HG03066 (cell line): Measurements from ENCODE around the gene LRP3.
"Not testable (repeated sequence)": the region's sequence is repeated elsewhere in the genome, so short reads cannot be mapped to it uniquely, and the experiment has no call there.

Experiments used
- ATAC-seq: cut with Tn5 transposase; IDR thresholded peaks from one replicate; pipeline ENCODE4 v1.9.1; 2021; ENCODE audit warnings: low read depth; ENCODE audit not compliant: unreplicated experiment

Gene LRP3

DNA sequence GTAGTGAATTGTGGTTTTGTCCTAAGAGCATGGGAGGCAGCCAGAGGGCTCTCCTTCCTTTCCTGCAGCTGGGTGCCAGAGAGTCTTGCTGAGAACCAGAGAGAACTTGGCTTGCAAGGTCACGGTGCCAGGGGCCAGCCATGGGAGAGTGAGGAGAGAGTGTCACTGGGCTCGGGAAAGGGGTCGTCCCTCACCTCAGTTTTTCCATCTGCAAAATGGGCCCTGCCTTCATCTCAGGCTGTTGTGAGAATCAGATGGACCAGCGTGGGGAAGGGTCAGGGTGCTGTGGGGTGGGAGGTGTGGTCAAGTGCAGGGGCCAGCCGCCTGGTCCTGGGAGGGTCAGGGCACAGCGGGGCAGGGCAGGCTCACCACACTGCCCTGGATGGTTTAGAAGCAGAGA, 7.3 kb downstream of the LRP3 start:
- no peak for ATAC-seq

- ATAC-seq: no peak
These were observed 7.9 kb downstream of the LRP3 start for GRCh38 chr19:33201886-33202545.

DNA sequence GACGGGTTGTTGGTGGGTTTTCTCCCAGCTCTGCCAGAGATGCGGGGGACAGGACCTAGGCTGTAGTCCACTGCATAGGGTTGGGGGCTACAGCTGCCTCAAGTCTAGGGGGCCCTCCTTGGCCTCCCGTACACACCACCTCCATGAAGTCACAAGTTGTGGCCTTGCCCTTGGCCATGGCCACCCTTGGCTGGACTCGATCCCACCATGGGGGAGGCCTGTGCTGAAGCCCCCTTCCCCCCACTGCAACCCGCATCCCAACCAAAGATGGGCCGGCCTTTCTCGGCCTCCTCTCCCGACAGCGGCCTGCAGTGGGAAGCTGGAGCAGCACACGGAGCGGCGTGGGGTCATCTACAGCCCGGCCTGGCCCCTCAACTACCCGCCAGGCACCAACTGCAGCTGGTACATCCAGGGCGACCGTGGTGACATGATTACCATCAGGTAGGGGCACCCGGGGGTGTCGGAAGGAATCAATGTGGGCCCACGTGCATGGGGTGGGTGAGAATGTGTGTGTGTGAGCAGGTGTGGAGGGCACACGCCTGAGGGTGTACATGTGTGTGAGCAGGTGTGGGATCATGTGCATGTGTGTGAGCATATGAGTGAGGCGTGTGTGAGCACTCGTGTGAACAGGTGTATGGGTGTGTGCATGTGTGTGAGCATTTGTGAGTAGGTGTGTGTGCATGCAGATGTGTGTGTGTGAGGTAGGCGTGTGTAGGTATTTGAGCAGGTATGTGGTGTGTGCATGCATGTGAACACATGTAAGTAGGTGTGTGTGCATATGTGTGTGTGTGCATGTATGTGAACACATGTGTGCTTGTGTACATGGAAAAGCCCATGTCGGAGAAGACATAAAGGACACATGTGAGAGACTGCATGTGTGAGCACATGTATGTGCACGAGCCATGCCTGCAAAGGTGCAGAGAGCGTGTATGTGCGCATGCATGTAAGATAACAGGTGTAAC, 8.7 kb downstream of the LRP3 start:
- ATAC-seq: no peak

DNA sequence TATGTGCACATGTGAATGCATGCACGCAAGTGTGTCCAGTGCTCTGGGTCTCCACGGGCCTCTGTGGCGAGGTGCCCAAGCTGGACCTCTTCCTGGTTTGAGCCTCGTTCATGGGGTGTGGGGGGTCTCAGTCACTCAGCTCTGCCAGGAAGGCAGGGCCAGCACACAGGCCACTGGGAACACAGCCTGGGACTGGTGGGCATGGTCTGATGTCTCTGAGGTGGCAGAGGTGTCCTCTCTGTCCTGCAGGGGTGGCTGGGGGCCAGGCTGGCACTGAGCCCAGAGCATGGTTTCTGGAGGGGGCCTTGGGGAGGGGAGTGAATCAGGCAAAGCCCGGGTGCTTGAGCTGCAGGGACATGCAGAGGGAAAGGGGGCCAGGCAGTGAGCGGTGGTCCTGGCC, 9.4 kb downstream of the LRP3 start:
- no peak for ATAC-seq

GRCh38 chr19:33204136-33204973, 10.2 kb downstream of the LRP3 start:
- no peak for ATAC-seq

GRCh38 chr19:33205110-33205509, 11.0 kb downstream of the LRP3 start:
- no peak for ATAC-seq

DNA sequence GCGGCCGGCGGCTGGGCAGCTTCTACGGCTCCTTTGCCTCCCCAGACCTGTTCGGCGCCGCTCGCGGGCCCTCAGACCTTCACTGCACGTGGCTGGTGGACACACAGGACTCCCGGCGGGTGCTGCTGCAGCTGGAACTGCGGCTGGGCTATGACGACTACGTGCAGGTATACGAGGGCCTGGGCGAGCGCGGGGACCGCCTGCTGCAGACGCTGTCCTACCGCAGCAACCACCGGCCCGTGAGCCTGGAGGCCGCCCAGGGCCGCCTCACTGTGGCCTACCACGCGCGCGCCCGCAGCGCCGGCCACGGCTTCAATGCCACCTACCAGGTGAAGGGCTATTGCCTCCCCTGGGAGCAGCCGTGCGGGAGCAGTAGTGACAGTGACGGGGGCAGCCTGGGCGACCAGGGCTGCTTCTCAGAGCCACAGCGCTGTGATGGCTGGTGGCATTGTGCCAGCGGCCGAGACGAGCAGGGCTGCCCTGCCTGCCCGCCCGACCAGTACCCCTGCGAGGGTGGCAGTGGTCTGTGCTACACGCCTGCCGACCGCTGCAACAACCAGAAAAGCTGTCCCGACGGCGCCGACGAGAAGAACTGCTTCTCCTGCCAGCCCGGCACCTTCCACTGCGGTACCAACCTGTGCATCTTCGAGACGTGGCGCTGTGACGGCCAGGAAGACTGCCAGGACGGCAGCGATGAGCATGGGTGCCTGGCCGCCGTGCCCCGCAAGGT, 11.6 kb downstream of the LRP3 start:
- no peak for ATAC-seq

DNA sequence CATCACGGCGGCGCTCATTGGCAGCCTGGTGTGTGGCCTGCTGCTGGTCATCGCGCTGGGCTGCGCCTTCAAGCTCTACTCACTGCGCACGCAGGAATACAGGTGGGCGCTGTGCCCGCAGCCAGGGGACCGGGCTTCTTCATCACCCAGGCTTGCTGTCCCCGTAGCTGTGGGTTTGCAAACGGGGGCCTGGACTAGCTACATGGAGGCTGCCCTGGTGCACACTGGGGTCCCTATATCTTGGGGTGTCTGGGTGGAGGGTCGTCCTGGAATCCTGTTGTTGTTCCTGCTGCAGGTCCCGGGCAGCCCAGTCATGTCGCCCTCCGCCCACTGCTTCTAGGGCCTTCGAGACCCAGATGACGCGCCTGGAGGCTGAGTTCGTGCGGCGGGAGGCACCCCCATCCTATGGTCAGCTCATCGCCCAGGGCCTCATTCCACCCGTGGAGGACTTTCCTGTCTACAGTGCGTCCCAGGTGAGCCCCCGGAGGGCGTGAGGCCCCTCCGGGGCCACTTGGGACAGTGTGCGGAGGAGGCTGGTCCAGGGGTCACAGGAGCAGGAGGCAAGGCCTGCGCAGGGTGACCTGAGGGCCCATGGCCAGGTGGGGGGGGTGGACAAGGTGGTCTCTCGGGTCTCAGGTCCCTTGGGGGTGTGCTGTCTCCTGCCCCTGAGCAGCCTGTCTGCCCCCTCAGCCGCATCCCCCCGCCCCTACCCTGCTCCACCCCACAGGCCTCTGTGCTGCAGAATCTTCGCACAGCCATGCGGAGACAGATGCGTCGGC, 12.3 kb downstream of the LRP3 start:
- ATAC-seq: no peak

- no peak for ATAC-seq
These were observed 13.0 kb downstream of the LRP3 start for GRCh38 chr19:33207040-33207620.

DNA sequence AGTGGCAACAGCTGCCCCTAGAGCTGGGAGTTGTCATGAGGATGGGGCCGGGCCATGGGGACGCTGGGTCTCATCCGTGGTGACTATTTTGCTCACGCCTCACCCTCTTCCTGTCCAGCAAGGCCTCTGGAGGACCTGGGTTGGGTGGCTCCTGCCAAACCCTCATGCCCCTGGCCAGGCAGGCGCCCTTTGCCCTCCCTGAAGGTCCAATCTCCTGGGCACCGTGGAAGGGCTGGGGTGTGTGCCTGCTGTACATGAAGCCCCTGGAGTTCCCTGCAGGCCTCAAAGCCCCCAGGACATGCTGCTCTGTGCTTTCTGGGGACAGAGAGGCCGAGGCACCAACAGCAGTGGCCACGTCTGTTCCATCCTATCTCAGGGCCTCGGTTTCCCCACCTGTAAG, 13.8 kb downstream of the LRP3 start:
- no peak for ATAC-seq

GRCh38 chr19:33208371-33208895, 14.3 kb downstream of the LRP3 start:
- ATAC-seq: no peak

GRCh38 chr19:33208904-33209849, 15.0 kb downstream of the LRP3 start:
- no peak for ATAC-seq

GRCh38 chr19:33209850-33210230, 15.7 kb downstream of the LRP3 start:
- not testable (repeated sequence) for ATAC-seq

DNA sequence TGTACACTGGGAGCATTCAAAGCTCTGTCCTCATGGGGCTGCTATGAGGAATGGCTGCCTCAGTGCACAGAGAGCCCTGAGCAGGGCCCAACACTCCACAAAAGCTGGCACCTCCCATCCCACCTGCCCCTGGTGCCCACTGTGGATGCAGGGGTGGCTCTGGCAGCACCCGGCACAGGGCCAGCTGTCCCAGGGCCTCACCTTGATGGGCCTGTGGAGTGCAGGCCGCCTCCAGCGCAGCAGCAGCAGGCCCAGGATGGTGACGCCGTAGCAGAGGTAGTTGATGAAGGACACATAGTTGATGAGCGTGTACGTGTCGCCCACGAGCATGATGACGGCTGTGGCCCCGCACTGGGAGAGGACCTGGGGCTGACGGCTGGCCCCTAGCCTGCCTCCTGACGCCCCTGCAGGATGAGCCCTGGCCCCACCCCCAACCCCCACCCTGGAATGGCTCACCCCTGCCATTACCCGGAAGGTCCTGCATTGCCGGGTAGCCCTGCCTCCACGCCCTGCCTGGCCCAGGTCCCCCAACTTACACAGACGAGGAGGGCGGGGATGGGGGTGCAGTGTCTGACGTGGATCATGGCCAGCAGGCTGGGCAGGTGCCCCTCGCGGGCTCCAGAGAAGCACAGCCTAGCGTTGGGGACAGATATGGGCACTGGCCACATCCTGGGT, 16.3 kb downstream of the LRP3 start:
- ATAC-seq: no peak

DNA sequence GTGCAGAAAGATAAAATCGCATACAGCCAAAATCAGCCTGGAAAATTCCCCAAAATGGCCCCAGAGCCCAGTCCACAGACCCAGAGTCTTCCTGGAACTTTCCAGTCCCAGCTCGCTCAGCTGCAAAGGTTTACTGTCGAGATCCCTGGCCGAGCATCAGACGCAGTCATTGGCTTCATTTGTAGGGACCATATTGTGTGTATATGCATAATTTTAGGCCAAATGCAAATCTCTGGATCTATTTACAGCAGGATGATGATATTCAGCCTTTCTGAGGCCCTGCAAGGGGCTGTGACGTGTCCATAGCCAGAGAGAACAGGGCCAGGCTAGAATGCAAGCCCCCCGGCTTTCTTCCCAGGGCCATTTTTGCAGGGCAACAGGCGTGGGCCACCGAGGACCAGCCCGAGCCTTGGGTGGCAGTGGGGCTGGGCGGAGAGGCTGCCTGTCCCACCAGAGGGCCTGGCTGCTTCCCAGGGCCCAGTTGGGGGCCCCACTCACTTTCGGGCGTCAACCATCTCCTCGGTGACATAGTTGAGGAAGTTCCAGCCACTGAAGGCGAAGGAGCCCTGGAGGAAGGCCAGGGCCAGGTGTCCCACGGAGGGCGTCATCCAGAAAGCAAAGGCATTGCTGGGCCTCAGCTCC, 17.8 kb downstream of the LRP3 start:
- no peak for ATAC-seq

DNA sequence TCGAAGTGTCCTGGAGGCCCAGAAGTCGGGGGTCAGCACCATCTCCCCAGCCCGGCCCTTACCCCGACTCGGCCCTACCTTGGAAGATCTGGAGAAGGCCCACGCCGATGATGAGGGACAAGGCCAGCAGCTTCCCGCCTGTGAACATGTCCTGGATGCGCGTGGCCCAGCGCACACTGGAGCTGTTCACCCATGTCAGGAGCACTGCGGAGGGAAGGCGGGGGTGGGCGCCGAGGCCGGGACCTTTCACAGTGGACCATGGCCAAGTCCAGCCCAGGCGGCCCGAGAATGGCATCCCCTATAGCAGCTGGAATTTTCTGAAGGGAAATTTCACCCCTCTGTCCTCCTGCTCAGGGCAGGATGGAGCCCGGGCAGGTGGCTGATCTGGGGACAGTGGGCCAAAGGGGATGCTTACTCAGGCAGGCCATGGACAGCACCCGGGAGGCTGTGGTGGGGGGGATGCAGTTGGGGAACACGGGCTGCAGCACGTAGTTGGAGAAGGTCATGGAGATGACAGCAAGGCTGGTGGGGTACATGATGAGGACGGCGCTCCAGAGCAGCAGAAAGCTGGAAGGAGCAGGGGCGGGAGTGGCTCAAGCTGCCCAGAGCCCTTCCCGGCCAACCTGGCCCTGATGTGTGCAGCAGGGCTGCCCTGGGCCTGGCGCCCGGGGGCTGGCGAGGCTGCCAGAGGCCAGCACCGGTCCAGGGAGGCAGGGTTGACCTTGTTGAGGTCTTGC, 18.5 kb downstream of the LRP3 start:
- ATAC-seq: no peak
